Lower leg skin (tissue), 4 donors: Measurements from ENCODE around the gene SUFU. TPM values are rescaled to one million over a fixed set of nuclear protein-coding genes. Genes with fewer than 3 reads are reported as not detected.
A peak's percentile ranks its signal among the peaks of the same experiment; 100 is the strongest.

ENCODE experiments used
- DNase-seq, 2 donors: peaks; one replicate each; pipeline ENCODE4 v3.0.0-alpha.2; 2019; ENCODE audit warnings: low spot score in 2 of 2
- H3K4me3 ChIP-seq: fragments of 200-600 bp; sonication (generic); 2 replicates; pipeline ENCODE4 v1.5.1; 2017; ENCODE audit warnings: mild to moderate bottlenecking, low read depth; ENCODE audit not compliant: poor library complexity, severe bottlenecking
- POLR2A ChIP-seq, 2 donors: fragments of 450-650 bp; IDR thresholded peaks; one replicate each; pipeline ENCODE4 v1.6.1; 2016 to 2017; ENCODE audit warnings: antibody characterized with exemption in 2 of 2, mild to moderate bottlenecking in 1 of 2, moderate library complexity in 1 of 2
- WGBS, 2 donors: methylation state at CpG; one replicate each; pipeline ENCODE4 v1.1.5; 2018; 5-methylcytosine and 5-hydroxymethylcytosine counted together
- intact Hi-C: fragments of 100-400 bp; cut with DNase I; formaldehyde crosslinking; loops from one replicate; pipeline ENCODE4 v1.15.0; 2023; ENCODE audit warnings: low total_unique reads
- total RNA-seq, 4 donors: library from RNA; depleted of rRNA; stranded (reverse); fragments of >200 nt; gene quantifications; one replicate each; pipeline ENCODE4 v1.1.0, GENCODE V29; 2016
- TF ChIP-seq, protein P1 (sequence below), 3 donors: fragments of 450-650 bp; IDR thresholded peaks; one replicate each; pipeline ENCODE4 v1.5.1; 2016; ENCODE audit warnings: antibody characterized with exemption in 3 of 3, mild to moderate bottlenecking in 3 of 3, moderate library complexity in 2 of 3

Gene SUFU
- total RNA-seq, 4 donors from 2014 or later = 15.8 to 19.8 (median 18.0) TPM

DNA sequence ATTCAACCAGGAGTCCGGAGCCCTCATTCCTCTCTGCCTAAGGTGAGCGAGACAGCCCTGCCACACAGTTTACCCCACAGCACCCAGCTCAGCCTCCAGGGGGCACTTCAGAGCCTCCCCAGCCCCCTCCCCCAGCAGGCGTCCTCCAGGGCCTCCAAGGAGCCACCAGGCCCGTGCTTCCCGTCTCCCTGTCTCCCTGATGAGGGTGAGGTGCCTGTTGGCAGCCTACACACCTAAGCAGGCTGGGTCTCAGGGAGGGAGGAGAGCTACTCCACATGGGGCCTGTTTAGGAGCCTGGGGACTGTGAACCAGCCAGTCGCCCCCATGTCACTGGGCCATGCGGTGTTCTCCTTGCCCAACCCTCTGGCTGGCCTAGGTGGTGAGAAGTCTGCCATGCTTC is 111.6 kb downstream of the SUFU start:
- no peak for TF ChIP-seq POLR2A (IDR thresholded peaks at IDR 0.05)
- TF ChIP-seq, protein P1, sequence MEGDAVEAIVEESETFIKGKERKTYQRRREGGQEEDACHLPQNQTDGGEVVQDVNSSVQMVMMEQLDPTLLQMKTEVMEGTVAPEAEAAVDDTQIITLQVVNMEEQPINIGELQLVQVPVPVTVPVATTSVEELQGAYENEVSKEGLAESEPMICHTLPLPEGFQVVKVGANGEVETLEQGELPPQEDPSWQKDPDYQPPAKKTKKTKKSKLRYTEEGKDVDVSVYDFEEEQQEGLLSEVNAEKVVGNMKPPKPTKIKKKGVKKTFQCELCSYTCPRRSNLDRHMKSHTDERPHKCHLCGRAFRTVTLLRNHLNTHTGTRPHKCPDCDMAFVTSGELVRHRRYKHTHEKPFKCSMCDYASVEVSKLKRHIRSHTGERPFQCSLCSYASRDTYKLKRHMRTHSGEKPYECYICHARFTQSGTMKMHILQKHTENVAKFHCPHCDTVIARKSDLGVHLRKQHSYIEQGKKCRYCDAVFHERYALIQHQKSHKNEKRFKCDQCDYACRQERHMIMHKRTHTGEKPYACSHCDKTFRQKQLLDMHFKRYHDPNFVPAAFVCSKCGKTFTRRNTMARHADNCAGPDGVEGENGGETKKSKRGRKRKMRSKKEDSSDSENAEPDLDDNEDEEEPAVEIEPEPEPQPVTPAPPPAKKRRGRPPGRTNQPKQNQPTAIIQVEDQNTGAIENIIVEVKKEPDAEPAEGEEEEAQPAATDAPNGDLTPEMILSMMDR (IDR thresholded peaks at IDR 0.05) = no peak
- DNase-seq = no peak
- H3K4me3 ChIP-seq = no peak overlapping the region
- intact Hi-C loops = no loop called here
- WGBS, 2 donors = 75 to 78% methylated on average over 5 to 7 of the region's 7 CpGs

DNA sequence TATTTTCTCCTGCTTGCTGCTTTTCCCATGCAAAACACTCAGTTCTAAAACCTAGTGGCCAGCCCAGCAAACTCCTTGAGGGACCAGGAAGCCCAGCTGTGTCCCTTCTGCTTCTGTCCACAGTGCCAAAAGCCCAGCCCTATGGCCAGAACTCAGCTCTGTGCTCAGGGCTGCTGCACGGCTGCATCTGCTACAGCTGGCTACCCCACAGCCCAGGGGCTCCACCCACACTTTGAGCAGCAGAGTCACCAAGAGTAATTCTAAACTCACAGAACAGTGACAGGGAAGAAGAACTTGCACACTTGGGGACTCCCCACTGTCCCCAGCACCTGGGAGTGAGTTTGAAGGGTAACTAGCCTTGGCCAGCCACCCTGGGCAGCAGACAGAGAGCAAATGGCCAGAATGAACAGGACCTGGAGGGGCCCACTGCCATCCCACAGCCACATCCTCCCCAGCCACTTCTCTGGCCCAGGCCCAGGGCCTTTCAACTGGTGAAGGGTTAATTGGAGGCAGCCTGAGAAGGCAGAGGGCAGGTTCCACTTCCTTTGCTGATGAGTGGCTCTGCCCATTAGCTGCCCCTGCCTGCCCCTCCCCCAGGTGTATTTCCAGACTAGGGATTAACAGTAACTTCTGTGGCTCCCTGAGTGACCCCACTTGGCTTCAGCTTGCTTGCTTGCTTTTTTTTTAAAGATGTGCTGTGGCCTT is 112.4 kb downstream of the SUFU start:
- DNase-seq = peak in 1 of 2 donors; percentile 58
- intact Hi-C loops = no loop called here

DNA sequence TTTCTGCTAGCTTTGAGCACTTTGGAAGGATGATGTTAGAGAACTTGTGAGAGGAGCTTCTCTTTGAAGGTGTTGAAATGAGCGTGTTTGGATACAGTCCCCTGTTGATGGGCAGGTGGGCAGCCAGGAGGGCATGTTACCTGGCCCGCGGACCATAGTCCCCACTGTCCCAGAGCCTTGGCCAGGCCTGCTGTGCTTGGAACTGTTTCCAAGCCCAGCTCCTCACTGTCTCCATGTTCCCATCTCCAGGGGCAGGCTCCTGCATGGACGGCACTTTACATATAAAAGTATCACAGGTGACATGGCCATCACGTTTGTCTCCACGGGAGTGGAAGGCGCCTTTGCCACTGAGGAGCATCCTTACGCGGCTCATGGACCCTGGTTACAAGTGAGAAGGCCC is 113.3 kb downstream of the SUFU start:
- 92 to 98% methylated on average over 9 of the region's 9 CpGs for WGBS, 2 donors
- intact Hi-C loops = no loop called here

More for the DNA sequence above, 112.4 kb downstream of the SUFU start:
- no peak overlapping the region for H3K4me3 ChIP-seq
- 36 to 50% methylated on average over 1 of the region's 1 CpG for WGBS, 2 donors
- no peak for TF ChIP-seq POLR2A (IDR thresholded peaks at IDR 0.05)
- TF ChIP-seq, protein P1 (IDR thresholded peaks at IDR 0.05) = no peak

DNA sequence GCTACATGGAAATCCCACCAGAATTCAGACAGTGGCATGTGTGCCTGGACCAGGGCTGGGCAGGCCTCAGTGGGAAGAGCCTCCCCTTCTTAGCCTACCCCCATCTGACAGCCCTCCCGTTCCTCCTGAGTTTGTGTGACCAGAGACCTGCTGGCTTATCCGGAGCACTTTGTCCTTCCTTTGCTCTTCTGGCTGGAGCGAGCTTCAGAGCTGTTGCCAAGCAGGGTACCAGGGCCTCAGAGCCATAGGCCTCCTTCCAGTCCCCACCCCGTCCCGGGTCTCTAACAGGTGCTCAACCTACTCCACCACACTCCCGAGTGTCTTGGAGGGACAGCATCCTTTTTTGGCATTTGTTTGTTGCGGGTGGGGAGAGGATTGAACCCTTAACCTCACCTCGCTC is 114.0 kb downstream of the SUFU start:
- H3K4me3 ChIP-seq = no peak overlapping the region
- TF ChIP-seq, protein P1 (IDR thresholded peaks at IDR 0.05) = no peak
- no peak for TF ChIP-seq POLR2A (IDR thresholded peaks at IDR 0.05)
- WGBS, 2 donors = 91 to 96% methylated on average over 8 of the region's 8 CpGs
- no peak for DNase-seq
- intact Hi-C loops = no loop called here

More for the DNA sequence above, 113.3 kb downstream of the SUFU start:
- TF ChIP-seq, protein P1 (IDR thresholded peaks at IDR 0.05) = no peak
- TF ChIP-seq POLR2A (IDR thresholded peaks at IDR 0.05) = no peak
- H3K4me3 ChIP-seq = no peak overlapping the region
- DNase-seq = no peak

DNA sequence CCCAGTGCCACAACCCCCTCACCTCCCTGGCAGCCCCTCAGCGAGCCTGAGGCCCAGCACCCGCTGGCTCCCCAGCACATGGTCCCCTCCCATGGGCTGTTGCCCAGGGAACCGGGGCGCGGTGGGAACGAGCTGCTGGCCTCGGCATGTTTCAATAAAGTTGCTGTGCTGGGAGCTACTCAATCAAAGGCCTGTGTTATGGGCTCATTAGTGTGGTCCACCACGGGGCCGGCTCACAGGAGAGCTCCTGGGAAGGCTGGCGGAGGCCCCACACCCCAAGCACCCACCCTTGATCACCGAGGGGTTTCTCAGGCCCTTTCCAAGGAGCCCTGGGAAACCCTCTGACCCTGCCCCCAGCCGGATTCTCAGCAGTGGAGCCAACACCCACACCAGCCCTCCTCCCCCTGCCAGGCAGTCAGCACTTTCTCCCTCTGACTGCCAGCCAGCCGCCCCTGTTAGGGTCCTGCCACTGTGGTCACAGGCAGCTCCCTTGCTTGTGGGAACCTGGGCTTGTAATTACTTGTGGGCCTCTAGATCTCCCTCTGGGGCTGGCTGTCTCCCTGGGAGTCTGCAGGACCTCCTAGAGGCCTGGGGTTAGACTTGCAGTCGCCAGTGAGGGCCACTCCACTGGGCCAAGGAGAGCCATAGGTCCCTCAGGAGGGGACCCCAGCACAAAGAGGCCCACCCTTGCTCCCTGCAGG is 115.7 kb downstream of the SUFU start:
- H3K4me3 ChIP-seq = no peak overlapping the region
- WGBS, 2 donors = 56 to 61% methylated on average over 7 to 14 of the region's 14 CpGs
- intact Hi-C loops = no loop called here
- TF ChIP-seq, protein P1 (IDR thresholded peaks at IDR 0.05) = no peak
- no peak for TF ChIP-seq POLR2A (IDR thresholded peaks at IDR 0.05)
- DNase-seq = peak in 1 of 2 donors; percentile 79
